ENCODE data around the gene AAGAB.

The AAGAB gene

GRCh38 chr15:67187351-67187854, 67.1 kb downstream of the AAGAB start:
- DNase-seq (ENCODE audit: low spot score), result no peak

DNA sequence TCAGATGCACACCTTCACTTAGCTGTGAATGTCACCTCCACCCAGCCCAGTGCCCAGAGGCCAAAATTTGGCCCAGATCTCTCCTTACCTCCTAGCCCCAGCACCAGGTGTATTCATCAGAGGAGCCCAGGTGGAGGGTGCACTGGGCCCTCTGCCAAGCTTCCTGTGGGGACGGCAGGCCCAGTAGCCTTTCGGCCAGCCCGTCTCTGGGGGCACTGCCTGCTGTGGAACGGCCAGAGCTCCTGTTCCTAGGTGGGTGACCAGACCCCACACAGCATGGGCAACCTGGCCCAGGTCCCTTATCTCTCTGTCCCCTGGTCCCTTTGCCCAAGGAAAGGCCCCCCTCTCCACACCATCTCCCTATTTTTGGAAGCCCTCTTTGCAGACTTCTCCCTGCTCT, 67.8 kb downstream of the AAGAB start:
- DNase-seq (ENCODE audit: low spot score), result no peak

GRCh38 chr15:67186226-67186649, 68.2 kb downstream of the AAGAB start:
- DNase-seq (ENCODE audit: low spot score), result no peak

DNA sequence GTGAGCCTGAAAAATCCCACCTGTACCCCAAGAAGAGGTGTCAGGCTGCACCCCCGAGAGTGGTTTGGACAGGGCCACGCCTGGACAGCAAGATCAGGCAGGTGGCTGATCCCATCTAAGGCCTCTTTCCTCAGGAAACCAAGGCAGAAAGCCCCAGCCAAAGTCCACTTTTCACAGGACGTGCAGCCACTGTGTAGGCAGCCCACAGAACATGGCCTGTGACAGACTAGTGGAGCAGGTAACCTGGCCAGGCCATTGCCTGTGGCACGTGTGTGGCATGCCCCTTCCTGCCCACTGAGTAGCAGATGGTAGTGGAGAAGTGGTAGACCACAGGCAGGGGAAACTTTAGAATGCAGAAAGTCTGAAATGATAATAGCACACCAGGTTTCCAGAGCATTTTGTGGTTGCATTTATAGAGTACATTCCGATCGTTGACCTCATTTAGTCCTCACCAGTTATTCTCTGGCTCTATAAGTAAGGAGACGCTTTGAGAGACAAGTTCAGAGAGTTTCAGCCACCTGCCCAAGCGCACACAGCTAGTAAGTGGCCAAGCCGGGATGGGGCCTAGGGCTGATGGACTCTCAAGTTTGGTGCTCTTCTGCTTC, 68.7 kb downstream of the AAGAB start:
- no peak for DNase-seq (ENCODE audit: low spot score)

- no peak for DNase-seq (ENCODE audit: low spot score)
Measured at GRCh38 chr15:67185051-67185450, 69.4 kb downstream of the AAGAB start.

DNA sequence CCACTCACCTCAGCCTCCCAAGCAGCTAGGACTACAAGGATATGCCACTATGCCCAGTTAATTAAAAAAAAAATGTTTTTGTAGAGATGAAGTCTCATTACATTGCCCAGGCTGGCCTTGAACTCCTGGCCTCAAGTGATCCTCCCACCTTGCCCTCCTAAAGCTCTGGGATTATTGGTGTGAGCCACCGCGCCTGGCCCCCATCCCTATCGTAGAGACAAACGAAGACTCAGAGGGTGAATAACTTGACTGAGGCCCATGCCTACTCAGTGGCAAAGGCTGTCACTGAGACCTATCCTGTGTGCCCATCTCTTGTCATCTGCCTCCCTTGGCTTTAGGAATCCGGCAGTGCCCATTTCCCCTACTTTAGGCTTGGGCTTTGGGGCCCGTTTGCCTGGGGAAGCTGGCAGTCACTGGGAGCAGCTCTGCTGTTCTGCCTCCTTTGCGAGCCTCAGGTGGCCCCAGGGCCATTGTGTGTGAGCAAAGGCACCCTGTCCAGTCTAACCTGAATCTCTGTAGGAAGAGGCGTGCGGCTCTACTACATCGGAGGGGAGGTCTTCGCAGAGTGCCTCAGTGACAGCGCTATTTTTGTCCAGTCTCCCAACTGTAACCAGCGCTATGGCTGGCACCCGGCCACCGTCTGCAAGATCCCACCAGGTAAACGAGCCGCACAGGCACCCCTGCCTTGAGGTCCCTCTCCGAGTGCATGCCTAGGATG, 70.1 kb downstream of the AAGAB start:
- no peak for DNase-seq (ENCODE audit: low spot score)

DNA sequence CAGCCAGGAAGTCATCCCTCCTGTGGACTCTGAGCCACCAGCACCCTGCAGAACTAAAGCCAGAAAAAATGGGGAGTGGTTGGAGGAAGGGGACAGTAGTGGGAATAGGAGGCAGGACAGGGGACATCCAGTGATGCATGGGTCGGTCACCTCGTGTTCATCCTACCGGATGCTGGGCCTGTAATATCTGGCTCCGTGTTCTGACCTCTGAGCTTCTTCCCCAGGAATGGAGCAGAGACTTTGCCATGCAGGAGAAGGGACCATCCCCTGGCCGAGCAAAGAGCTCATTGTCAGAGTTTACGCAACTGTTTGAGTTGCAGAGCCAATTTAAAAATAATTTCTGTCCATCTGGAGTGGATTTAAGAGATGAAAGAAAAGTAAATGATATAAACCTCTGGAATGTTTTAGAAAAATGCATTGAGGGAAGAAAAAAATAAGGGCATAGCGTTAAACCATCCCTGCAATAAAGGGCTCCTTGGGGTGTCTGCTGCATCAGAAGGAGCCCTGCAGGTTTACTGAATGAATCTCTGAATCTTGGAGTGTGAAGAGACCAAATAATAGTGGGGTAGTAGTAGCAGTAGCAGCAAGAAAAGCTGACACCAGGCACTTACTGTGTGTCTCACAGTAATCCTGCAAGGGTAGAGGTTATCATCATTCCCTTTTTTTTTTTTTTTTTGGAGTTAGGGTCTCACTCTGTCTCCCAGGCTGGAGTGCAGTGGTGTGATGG, 70.9 kb downstream of the AAGAB start:
- DNase-seq (ENCODE audit: low spot score), result no peak

DNA sequence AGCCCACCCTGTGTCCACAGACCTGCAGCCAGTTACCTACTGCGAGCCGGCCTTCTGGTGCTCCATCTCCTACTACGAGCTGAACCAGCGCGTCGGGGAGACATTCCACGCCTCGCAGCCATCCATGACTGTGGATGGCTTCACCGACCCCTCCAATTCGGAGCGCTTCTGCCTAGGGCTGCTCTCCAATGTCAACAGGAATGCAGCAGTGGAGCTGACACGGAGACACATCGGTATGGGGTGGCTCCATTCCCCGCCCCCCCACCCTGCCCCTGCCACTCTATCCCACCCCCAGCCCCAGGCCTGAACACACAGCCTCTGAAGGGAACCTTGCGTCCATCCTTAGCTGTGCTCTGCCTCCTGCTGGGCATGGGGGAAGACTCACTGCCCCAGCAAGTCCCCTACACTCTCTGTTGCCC, 73.2 kb downstream of the AAGAB start:
- DNase-seq (ENCODE audit: low spot score), result no peak

- DNase-seq (ENCODE audit: low spot score), result no peak
Measured at GRCh38 chr15:67180514-67181191, 73.8 kb downstream of the AAGAB start.

DNA sequence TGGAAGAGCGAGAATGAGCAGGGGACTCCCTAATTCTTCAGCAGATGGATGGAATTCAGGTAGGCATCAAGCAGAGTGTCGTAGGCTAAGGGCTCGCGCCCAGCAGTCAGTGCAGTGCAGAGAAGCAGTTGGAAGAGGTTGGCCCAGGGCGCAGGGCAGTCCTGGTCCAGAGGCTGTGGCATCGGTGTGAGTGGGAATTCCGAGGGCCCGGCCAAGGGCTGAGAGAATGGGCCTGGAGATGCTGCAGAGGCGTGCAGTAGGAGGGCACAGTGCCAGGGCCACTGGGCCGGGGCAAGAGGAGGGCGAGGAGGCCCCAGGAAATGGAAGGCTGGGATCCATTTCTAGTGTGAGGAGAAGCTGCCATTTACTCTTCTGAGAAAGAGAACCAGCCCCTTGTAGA, 74.4 kb downstream of the AAGAB start:
- DNase-seq (ENCODE audit: low spot score), result no peak

GRCh38 chr15:67179411-67179995, 75.0 kb downstream of the AAGAB start:
- DNase-seq (ENCODE audit: low spot score), result no peak

DNA sequence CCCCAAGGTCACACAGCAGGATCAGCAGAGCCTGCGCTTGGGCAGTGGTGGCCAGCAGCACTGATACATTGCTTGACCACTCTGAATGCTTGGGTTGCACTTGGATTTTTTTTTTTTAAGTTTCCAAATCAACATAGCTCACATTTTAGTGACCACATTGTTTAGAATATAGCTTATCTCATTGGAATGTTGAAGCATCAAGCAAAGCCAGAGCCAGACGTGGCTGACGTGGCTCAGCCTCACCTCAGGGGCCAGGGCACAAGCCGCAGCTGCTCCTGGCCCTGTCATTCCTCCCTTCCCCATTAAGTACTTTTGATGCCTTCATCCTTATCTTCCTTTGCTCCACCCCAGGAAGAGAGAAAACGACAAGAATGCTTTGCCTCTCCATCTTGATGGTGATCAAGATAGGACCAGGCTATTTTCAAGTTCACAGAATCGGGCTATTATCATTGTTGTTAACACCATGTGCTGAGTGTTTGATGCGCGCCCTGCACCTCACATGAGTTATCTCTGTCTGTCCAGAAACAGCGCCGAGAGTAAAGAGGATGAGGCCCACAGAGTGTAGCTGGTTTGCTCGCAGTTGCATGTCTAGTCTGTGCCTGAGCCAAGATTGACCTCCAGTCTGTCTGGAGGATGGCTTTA, 75.8 kb downstream of the AAGAB start:
- DNase-seq (ENCODE audit: low spot score), result no peak

DNA sequence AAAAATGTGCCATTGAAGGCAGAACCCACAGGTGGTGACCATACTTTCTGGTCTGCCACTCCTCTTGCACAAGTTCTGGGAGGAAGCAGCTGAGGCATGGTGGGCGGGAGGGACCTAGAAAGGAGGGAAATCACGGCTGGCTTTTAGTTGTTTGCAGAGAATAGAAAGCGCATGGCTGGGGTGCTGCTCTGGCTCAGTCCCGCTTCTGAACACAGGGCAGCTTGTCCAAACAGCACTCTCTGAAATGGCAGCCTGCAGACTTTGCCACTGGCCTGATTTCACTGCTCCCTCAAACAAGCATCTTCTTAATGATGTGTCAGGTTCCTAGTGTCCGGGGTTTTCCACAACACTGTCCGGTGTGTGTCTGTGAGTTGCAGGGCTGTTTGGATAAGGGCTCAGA, 76.7 kb downstream of the AAGAB start:
- no peak for DNase-seq (ENCODE audit: low spot score)

DNA sequence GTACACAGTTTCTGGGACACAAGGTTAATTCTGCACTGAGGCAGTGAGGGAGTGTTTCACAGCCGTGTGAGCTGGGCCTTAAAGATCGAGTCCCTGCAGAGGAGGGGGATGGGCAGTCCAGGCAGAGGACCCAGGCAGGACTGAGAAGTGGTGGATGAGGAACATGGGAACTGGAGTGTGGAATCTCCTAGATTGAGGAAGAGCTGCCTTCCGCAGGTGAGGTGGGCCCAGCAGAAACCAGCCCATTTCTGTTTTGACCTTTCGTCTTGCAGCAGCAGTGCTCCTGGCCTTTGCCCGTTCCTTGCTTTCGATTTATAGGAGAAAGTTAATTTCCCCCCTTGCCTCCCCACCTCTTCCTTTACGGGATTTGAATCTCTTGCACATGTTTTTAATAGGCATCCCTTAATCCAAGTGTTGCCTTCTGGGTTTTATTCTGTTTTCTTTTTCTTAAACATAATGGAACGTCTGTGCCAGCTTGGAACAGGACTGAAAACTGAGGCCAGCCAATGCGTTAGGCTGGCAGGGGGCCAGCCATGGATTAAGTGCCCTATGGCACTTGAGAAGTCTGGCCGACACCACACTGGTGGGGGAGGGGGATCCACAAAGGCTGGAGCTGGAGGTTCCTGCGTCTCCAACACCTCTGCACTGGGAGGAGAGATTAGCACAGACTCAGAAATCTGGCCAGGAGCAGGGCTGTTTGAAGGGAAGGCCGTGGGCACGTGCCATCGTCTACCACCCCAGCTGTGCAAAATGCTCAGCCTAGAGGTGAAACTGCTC, 78.1 kb downstream of the AAGAB start:
- DNase-seq (ENCODE audit: low spot score), result no peak

DNA sequence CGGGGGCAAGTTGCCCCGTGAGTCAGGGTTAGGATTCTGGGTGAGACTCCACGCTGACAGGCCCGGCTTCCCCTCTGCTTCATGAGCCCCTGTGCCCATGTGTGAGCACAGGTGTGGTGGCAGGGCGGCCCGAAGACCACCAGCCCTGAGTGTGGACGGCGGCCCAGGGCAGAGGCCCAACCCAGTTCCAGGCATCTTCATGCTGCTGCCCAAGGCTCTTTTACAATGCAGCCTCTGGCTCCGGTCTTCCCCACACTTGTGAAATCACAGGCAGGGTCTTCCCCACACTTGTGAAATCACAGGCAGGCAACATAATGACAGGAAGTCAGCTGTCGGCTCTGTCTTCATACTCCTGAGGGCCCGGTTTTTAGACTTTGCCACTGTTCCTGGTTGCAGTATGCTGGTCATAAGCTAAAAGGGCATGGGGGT, 78.8 kb downstream of the AAGAB start:
- no peak for DNase-seq (ENCODE audit: low spot score)

- no peak for DNase-seq (ENCODE audit: low spot score)
Measured at GRCh38 chr15:67174864-67175573, 79.4 kb downstream of the AAGAB start.

DNA sequence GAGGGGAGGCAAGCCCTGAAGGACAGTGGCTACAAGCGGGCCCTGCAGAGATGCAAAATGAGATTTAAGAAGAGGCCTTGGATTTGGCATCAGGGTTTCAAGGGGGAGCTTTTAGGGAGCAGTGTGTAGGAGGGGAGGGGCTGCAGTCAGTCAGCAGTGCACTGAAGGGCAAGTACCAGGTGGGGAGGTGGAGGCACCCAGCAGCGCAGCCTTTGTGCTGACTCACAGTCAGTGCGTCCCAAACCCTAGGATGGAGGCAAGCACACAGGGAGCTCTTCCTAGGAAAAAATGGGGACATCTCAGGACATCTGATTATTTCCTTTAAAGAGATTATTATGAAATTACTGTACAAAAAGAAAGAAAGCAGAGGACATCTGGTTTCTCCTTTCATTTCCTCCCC, 80.0 kb downstream of the AAGAB start:
- no peak for DNase-seq (ENCODE audit: low spot score)

- no peak for DNase-seq (ENCODE audit: low spot score)
Measured at GRCh38 chr15:67173786-67174185, 80.7 kb downstream of the AAGAB start.

DNA sequence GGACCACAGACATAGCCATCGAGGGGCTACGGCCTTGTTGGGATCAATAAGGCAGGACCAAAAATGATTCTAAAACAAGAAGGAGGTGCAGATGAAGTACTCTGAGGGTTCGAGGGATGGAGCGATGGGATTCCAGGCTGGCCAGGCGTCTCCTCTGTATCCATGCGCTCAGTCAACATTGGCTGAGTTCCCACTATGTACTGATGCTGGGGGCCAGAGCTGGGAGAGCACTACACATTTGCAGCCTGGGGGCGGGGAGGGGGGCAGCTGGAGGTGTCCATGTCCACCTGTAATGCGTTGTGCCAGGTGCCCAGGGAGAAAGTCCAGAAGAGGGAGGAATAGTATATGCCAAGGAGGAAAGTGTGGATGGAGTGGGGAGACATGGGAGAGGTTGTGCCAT, 81.5 kb downstream of the AAGAB start:
- DNase-seq (ENCODE audit: low spot score), result no peak

- no peak for DNase-seq (ENCODE audit: low spot score)
Measured at GRCh38 chr15:67172172-67172571, 82.3 kb downstream of the AAGAB start.

Data from kidney capillary endothelial cell (primary cell).